Measurements from ENCODE around the gene DCAF4. TPM values are rescaled to one million over a fixed set of nuclear protein-coding genes. Genes with fewer than 3 reads are reported as not detected.
A peak's percentile ranks its signal among the peaks of the same experiment; 100 is the strongest.

The DCAF4 gene, protein sequence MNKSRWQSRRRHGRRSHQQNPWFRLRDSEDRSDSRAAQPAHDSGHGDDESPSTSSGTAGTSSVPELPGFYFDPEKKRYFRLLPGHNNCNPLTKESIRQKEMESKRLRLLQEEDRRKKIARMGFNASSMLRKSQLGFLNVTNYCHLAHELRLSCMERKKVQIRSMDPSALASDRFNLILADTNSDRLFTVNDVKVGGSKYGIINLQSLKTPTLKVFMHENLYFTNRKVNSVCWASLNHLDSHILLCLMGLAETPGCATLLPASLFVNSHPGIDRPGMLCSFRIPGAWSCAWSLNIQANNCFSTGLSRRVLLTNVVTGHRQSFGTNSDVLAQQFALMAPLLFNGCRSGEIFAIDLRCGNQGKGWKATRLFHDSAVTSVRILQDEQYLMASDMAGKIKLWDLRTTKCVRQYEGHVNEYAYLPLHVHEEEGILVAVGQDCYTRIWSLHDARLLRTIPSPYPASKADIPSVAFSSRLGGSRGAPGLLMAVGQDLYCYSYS
- total RNA-seq (5.9 TPM), polyA plus RNA-seq (16.6 TPM)

DNA sequence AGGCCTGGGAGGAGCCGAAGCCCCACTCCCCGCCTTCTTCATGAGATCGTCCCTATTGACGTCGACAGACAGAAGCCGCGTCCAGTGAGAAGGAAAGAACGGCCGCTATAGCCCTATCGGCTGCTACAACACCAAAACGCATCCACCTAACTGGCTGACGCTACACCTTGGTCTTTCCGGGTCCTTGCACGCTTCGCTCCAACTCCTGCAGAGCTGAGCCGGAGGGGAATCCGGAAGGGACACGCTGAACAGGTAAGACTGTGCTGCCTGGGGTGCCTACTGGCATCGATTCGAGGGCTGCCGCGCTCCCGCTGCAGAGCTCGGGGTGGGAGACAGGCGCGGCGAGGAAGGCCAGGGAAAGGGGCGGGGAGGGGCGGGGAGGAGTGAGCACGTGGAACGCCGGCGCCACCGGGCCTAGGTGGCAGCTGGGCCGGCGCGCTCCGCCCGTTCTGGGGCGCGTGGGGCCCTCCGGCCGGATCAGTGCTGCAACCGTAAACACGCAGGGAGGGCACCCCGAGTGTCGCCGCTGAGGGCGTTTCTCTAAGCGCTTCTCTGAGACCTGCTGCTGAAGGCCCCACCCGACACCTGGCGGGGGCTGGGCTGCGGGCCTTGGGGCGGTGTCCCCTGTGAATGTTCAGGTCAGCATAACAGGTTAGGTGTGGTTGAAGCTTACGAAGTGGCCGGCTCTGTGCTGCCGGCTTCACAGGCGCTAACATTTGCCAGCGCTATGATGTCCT is at the start of gene DCAF4:
Gene DCAF4, plus strand, starts transcription at position 173 of the 737 bp plus-strand sequence. CDS start 11,515 bp downstream, outside the sequence.
- Histone ChIP-seq H3K36me3 (ENCODE audit: insufficient read depth) (no peaks in the 10 kb centered on the region), H3K27ac (ENCODE audit: low read depth) (no peak within 1 kb of the TSS), H3K4me1 (ENCODE audit: insufficient read depth) (no peaks in the 10 kb centered on the region), H3K4me3 (ENCODE audit: low read depth, low read length) (peak within 1 kb of the TSS; percentile 69)
- under 1% methylated on average over 59 of the region's 59 CpGs for WGBS
- peak; percentile 92 for DNase-seq (ENCODE audit: extremely low spot score)

DNA sequence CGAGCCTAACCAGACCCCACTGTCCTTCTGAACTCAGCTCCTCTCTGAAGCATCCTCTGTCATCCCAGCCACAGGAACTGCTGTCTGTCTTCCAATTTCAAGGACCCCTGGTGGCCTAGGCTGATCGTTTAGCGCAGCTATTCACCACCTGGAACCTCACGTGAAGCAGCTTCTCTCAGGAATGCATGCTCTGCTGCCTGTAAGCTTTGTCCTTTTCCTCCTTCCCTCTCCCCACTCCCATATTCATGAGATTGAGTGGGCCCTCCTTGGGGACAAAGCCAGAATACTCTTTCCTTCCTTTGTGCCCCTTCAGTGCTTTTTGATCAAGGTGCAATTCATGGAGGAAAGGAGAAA is 49.6 kb upstream of the DCAF4 start:
- no peak for DNase-seq (ENCODE audit: extremely low spot score)
- no peak overlapping the region for H3K4me3 ChIP-seq (ENCODE audit: low read depth, low read length)
- 51% methylated on average over 4 of the region's 4 CpGs for WGBS
- no peak overlapping the region for H3K27ac ChIP-seq (ENCODE audit: low read depth)
- H3K36me3 ChIP-seq (ENCODE audit: insufficient read depth), result no peaks in the 10 kb centered on the region
- no peaks in the 10 kb centered on the region for H3K4me1 ChIP-seq (ENCODE audit: insufficient read depth)

DNA sequence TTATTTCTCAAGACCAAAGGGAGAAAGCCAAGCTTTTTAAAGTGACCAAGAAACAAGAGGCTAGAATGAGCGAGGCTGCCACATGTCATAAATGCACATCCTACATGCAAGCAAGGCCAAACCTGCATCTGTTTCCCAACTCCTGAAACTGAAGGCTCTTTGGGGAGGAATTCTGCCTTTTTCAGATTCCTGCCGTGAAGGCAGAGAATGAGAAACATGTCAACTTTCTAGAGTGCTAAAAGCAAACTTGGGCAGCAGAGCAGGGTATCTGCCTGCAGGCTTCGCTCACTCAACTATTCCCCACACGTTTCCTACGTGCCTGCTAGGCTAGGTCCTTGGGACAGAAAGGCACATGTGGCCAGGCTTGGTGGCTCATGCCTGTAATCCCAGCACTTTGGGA is 47.5 kb upstream of the DCAF4 start:
- Histone ChIP-seq H3K36me3 (ENCODE audit: insufficient read depth) (no peaks in the 10 kb centered on the region), H3K4me1 (ENCODE audit: insufficient read depth) (no peaks in the 10 kb centered on the region), H3K4me3 (ENCODE audit: low read depth, low read length) (no peak overlapping the region), H3K27ac (ENCODE audit: low read depth) (no peak overlapping the region)
- DNase-seq (ENCODE audit: extremely low spot score), result no peak
- WGBS, result 91% methylated on average over 5 of the region's 5 CpGs

DNA sequence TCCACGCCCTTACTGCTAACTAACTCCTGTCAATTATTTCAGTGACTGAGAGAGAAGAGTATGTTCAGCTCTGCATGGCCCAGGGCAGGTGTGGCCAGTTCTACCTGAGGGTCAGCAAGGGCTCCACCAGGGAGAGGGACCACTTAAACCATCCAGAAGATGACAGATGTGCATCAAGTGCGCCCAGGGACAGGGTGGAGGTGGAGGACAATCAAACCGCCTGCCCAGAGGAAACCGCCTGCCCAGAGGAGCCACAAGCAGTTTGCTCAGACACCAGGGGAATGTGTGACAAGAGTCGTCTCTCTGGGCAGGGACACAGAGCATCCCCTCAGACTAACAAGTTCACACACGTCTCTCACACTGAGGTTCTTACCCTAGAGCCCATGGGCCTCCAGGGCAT is 46.8 kb upstream of the DCAF4 start:
- no peak overlapping the region for H3K4me3 ChIP-seq (ENCODE audit: low read depth, low read length)
- 85% methylated on average over 6 of the region's 6 CpGs for WGBS

DNA sequence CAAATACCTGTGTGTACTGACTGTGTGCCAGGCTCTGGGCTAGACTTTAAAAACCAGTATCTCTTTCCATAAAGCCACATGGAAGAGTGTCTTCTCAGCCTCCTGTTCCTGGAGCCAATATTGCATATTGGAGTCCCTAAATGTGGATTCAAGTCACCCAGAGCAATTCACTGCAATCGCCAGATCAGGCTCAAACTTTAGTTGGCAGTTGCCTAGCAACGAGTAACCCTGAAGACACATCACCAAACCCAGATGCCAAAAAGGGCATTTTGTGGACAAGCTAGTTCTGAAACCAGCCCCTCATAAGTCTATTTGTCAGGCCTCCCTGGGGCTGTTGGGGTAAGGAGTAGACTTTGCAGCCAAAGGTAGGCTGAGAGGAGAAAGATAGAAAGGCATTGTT is 46.1 kb upstream of the DCAF4 start:
- WGBS, result 88% methylated on average over 2 of the region's 2 CpGs
- Histone ChIP-seq H3K4me3 (ENCODE audit: low read depth, low read length) (no peak overlapping the region), H3K4me1 (ENCODE audit: insufficient read depth) (no peaks in the 10 kb centered on the region), H3K27ac (ENCODE audit: low read depth) (no peak overlapping the region), H3K36me3 (ENCODE audit: insufficient read depth) (no peaks in the 10 kb centered on the region)
- DNase-seq (ENCODE audit: extremely low spot score), result no peak

More for the DNA sequence above, 46.8 kb upstream of the DCAF4 start:
- H3K27ac ChIP-seq (ENCODE audit: low read depth), result no peak overlapping the region
- H3K4me1 ChIP-seq (ENCODE audit: insufficient read depth), result no peaks in the 10 kb centered on the region
- DNase-seq (ENCODE audit: extremely low spot score), result no peak
- H3K36me3 ChIP-seq (ENCODE audit: insufficient read depth), result no peaks in the 10 kb centered on the region

DNA sequence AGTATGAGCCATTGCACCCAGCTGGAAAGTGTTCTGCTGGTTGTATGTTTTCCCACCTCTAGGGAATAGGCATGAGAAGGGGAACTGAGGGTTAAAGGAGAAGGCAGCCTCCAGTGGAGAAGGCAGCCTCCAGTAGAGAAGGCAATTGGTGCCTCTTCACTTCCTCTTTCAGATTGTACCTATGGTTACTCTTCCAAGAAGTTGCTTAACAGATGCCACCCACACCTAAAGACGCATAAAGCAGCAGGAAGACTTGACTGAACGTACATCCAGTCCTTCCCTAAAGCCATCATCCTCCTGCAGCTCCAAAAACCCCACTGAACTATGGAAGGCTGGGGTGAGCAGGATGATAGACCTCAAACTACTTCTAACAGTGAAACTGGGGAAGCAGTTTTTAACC is 45.4 kb upstream of the DCAF4 start:
- no peak overlapping the region for H3K4me3 ChIP-seq (ENCODE audit: low read depth, low read length)
- DNase-seq (ENCODE audit: extremely low spot score), result no peak
- WGBS, result 74% methylated on average over 2 of the region's 2 CpGs
- H3K27ac ChIP-seq (ENCODE audit: low read depth), result no peak overlapping the region
- H3K4me1 ChIP-seq (ENCODE audit: insufficient read depth), result no peaks in the 10 kb centered on the region
- H3K36me3 ChIP-seq (ENCODE audit: insufficient read depth), result no peaks in the 10 kb centered on the region

DNA sequence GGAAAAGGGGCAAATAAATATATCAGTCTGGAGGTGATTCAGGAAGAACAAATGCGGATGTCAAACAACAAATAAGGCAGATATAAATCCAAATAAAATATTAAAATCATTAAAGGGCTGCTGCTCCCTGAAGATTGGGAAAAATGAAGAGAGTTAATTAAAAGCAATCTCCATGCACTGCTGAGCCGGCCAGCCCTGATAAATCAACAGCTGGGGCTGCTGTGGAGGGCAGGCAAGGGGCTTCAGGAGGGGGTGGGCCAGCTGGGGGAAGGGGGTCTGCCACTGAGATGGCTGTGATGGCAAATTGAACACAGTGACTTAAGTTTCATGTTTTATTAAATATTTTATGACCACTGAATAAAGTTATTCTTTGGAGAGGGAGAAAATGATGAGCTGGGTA is 44.7 kb upstream of the DCAF4 start:
- no peak for DNase-seq (ENCODE audit: extremely low spot score)
- Histone ChIP-seq H3K36me3 (ENCODE audit: insufficient read depth) (no peaks in the 10 kb centered on the region), H3K4me1 (ENCODE audit: insufficient read depth) (no peaks in the 10 kb centered on the region), H3K27ac (ENCODE audit: low read depth) (no peak overlapping the region), H3K4me3 (ENCODE audit: low read depth, low read length) (no peak overlapping the region)
- 72% methylated on average over 2 of the region's 2 CpGs for WGBS

DNA sequence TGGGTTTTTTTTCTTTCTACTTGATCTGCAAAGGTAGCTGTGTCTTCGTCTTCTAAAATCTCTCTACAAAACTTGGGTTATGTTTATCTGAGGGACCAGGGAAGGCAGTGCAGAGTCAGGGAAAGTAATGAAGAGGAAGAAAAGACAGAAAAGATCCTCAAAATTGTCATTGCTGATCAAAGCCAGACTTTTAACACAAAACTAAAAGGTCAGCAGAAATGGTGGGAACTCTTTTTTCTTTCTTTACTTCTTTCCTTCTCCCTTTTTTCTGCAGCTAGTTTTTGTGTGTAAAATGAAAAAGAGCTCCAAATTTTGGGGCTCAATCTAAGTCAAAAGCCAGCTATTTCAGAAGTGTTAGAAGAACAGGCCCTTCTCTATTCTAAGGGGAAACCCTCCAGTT is 44.2 kb upstream of the DCAF4 start:
- no peaks in the 10 kb centered on the region for H3K4me1 ChIP-seq (ENCODE audit: insufficient read depth)
- no peak for DNase-seq (ENCODE audit: extremely low spot score)
- no peaks in the 10 kb centered on the region for H3K36me3 ChIP-seq (ENCODE audit: insufficient read depth)
- H3K4me3 ChIP-seq (ENCODE audit: low read depth, low read length), result no peak overlapping the region
- no peak overlapping the region for H3K27ac ChIP-seq (ENCODE audit: low read depth)
- WGBS, result 80% methylated on average over 1 of the region's 1 CpG

DNA sequence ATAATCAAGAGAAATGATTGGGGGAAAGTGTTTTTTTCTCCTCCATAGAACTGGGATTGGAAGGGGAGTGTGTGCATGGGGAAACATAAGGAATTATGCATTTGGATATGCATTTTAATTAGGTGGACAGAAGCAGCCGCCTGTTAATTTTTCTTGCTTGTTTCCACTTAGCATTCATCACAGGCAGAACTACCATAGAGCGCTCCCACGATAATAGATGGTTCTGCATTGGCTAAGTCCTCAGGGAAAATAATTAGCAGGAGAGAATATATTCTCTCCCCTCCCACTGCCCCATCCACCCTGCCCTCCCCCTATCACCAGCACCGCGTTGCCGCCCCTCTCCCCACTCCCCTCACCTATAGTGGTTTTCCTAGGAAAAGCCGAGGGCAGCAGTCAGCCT is 43.8 kb upstream of the DCAF4 start:
- Histone ChIP-seq H3K27ac (ENCODE audit: low read depth) (no peak overlapping the region), H3K4me1 (ENCODE audit: insufficient read depth) (no peaks in the 10 kb centered on the region), H3K36me3 (ENCODE audit: insufficient read depth) (no peaks in the 10 kb centered on the region), H3K4me3 (ENCODE audit: low read depth, low read length) (no peak overlapping the region)
- 74% methylated on average over 7 of the region's 7 CpGs for WGBS
- DNase-seq (ENCODE audit: extremely low spot score), result no peak

DNA sequence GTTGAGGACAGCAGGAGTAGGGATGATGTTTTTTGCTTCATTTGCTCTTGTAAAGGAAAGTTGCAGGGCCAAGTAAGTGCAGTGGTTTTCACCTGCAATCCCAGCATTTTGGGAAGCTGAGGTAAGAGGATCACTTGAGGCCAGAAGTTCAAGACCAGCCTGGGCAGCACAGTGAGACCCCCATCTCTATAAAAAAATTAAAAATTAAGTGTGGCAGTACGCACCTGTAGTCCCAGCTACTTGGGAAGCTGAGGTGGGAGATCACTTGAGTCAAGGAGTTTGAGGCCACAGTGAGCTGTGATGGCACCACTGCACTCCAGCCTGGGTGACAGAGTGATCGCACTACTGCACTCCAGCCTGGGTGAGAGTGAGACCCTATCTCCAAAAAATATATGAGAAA is 43.2 kb upstream of the DCAF4 start:
- no peak for DNase-seq (ENCODE audit: extremely low spot score)
- Histone ChIP-seq H3K36me3 (ENCODE audit: insufficient read depth) (no peaks in the 10 kb centered on the region), H3K4me3 (ENCODE audit: low read depth, low read length) (no peak overlapping the region), H3K4me1 (ENCODE audit: insufficient read depth) (no peaks in the 10 kb centered on the region), H3K27ac (ENCODE audit: low read depth) (no peak overlapping the region)
- 96% methylated on average over 2 of the region's 2 CpGs for WGBS

DNA sequence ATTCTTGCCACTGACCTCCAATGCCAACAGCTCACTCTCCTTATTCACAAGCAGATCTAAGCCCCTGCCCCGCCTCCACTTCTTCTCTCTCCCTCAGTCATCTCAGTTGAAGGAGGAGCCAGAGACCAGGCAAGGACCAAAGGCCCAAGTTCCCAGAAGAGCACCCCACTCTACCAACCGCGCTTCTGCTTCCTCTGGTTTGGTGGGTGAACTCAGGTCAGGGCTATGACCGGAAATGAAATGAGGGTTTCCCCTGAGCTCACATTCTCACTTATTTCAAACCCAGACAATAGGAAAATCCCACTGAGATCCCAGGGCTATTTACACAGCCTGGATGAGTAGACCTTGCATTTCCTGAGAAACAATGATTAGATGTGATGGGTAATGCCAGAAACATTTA is 42.3 kb upstream of the DCAF4 start:
- Histone ChIP-seq H3K27ac (ENCODE audit: low read depth) (no peak overlapping the region), H3K4me1 (ENCODE audit: insufficient read depth) (no peaks in the 10 kb centered on the region), H3K4me3 (ENCODE audit: low read depth, low read length) (no peak overlapping the region), H3K36me3 (ENCODE audit: insufficient read depth) (no peaks in the 10 kb centered on the region)
- no peak for DNase-seq (ENCODE audit: extremely low spot score)
- WGBS, result 78% methylated on average over 4 of the region's 4 CpGs

DNA sequence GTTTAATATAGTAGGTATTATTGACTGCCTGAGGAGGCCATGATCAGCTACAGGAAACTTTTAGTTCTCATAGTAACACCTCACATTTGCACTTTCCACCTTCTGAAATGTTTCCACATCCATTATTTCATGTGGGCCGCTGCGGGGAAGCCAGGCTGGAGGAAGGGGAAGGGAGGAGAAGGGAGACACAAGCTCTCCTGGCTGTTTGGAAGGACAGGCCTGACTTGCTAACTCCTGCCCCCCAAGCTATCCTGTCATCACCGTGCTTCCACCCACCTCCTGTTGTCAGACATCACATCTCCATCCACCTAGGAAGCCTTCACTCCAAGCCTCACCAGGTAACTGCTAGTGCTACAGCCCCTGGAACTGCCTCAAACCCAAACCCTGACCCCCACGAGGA is 41.9 kb upstream of the DCAF4 start:
- Histone ChIP-seq H3K27ac (ENCODE audit: low read depth) (no peak overlapping the region), H3K36me3 (ENCODE audit: insufficient read depth) (no peaks in the 10 kb centered on the region), H3K4me1 (ENCODE audit: insufficient read depth) (no peaks in the 10 kb centered on the region), H3K4me3 (ENCODE audit: low read depth, low read length) (no peak overlapping the region)
- 73% methylated on average over 4 of the region's 4 CpGs for WGBS
- DNase-seq (ENCODE audit: extremely low spot score), result no peak

DNA sequence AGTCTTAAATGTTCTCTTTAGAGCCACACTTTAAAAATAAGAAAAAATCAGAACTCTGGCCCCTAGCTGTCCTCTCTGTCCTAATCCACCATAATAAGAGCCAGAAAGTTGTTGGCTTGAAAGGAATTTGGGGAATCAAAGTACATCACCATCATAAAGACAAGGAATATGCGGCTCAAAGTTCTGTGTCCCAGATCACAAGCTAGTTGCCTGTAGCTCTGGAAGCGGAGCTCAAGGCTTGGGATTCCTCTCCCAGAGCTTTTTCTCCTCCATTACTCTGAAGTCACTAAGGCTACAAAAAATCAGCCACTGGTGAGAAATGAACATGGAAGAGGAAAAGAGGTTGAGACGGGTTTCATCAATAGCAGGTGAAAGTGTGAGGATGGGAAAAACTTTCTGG is 38.8 kb upstream of the DCAF4 start:
- 93% methylated on average over 3 of the region's 3 CpGs for WGBS
- Histone ChIP-seq H3K36me3 (ENCODE audit: insufficient read depth) (no peaks in the 10 kb centered on the region), H3K27ac (ENCODE audit: low read depth) (no peak overlapping the region), H3K4me1 (ENCODE audit: insufficient read depth) (no peaks in the 10 kb centered on the region), H3K4me3 (ENCODE audit: low read depth, low read length) (no peak overlapping the region)
- no peak for DNase-seq (ENCODE audit: extremely low spot score)

DNA sequence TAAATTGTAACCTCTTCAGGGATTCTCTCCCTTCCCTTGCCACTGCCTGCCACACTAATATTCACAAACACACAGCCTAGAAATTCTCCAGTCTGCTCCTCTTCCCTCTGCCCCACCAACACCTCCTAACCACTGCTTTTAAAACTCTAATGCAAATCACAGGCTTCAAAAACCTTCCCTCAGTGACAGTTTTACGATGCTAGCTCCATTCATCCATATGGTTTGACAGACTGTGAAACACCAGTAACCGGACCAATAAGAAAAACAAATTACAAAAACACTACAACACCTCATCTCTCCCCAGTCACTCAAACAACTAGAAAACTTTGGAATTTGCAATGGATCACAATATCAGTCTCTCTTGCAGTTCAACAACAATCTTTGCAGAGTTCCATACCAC is 38.1 kb upstream of the DCAF4 start:
- 69% methylated on average over 2 of the region's 2 CpGs for WGBS
- no peak for DNase-seq (ENCODE audit: extremely low spot score)
- Histone ChIP-seq H3K4me3 (ENCODE audit: low read depth, low read length) (no peak overlapping the region), H3K36me3 (ENCODE audit: insufficient read depth) (no peaks in the 10 kb centered on the region), H3K27ac (ENCODE audit: low read depth) (no peak overlapping the region), H3K4me1 (ENCODE audit: insufficient read depth) (no peaks in the 10 kb centered on the region)
